Liver (tissue), 9 donors: Measurements from ENCODE around the gene FBN3. TPM values are rescaled to one million over a fixed set of nuclear protein-coding genes. Genes with fewer than 3 reads are reported as not detected.

Source experiments
- DNase-seq: peaks from one replicate; pipeline ENCODE4 v3.0.0-alpha.2; 2017; ENCODE audit warnings: low spot score
- H3K27ac ChIP-seq, 2 donors: one replicate each; pipeline ENCODE4 v1.7.0; 2013; ENCODE audit warnings: inconsistent platforms in 2 of 2, low read length in 2 of 2, control low read depth in 1 of 2, low read depth in 1 of 2, mild to moderate bottlenecking in 1 of 2
- H3K27me3 ChIP-seq, 4 donors: one replicate each; pipeline versions ENCODE4 v1.6.1 to v1.7.0; 2013; ENCODE audit warnings: low read length in 3 of 4, inconsistent platforms in 1 of 4, mild to moderate bottlenecking in 1 of 4, moderate library complexity in 1 of 4; ENCODE audit not compliant: control insufficient read depth in 4 of 4, insufficient read depth in 4 of 4
- H3K36me3 ChIP-seq, 4 donors: one replicate each; pipeline versions ENCODE4 v1.6.1 to v1.7.0; 2013; ENCODE audit warnings: low read length in 3 of 4, mild to moderate bottlenecking in 3 of 4, low read depth in 1 of 4, moderate library complexity in 1 of 4; ENCODE audit not compliant: control insufficient read depth in 4 of 4, insufficient read depth in 3 of 4
- H3K4me1 ChIP-seq, 4 donors: one replicate each; pipeline versions ENCODE4 v1.6.1 to v1.7.0; 2013; ENCODE audit warnings: low read length in 3 of 4, mild to moderate bottlenecking in 3 of 4, moderate library complexity in 1 of 4; ENCODE audit not compliant: control insufficient read depth in 4 of 4, insufficient read depth in 4 of 4
- H3K4me3 ChIP-seq, 3 donors: one replicate each; pipeline versions ENCODE4 v1.6.1 to v1.7.0; 2013; ENCODE audit warnings: low read length in 3 of 3, control low read depth in 1 of 3, low read depth in 1 of 3, mild to moderate bottlenecking in 1 of 3
- H3K9ac ChIP-seq, 2 donors: one replicate each; pipeline ENCODE4 v1.7.0; 2013; ENCODE audit warnings: low read length in 2 of 2, mild to moderate bottlenecking in 2 of 2, moderate library complexity in 2 of 2, control low read depth in 1 of 2, low read depth in 1 of 2
- H3K9me3 ChIP-seq, 4 donors: one replicate each; pipeline versions ENCODE4 v1.6.1 to v1.7.0; 2013; ENCODE audit warnings: low read length in 3 of 4; ENCODE audit not compliant: control insufficient read depth in 4 of 4
- EGR1 ChIP-seq, 2 donors: IDR thresholded peaks; 2 replicates each; pipeline ENCODE4 v1.6.1; 2016 to 2018; ENCODE audit warnings: antibody characterized with exemption in 2 of 2, low read depth in 2 of 2
- FOXA1 ChIP-seq: IDR thresholded peaks from 2 replicates; pipeline ENCODE4 v1.6.1; 2016; ENCODE audit warnings: antibody characterized with exemption
- FOXA2 ChIP-seq: IDR thresholded peaks from 2 replicates; pipeline ENCODE4 v1.6.1; 2016; ENCODE audit warnings: antibody characterized with exemption
- GABPA ChIP-seq, 2 donors: IDR thresholded peaks in 1 of 2; conservative IDR thresholded peaks in 1 of 2; 2 replicates each; pipeline ENCODE4 v1.6.1; 2016; ENCODE audit warnings: antibody characterized with exemption in 2 of 2, mild to moderate bottlenecking in 1 of 2, moderate library complexity in 1 of 2
- HNF4A ChIP-seq, 2 donors: conservative IDR thresholded peaks; 2 replicates each; pipeline ENCODE4 v1.6.1; 2016; ENCODE audit warnings: antibody characterized with exemption in 2 of 2, mild to moderate bottlenecking in 2 of 2
- HNF4G ChIP-seq: IDR thresholded peaks from 2 replicates; pipeline ENCODE4 v1.6.1; 2016; ENCODE audit warnings: antibody characterized with exemption
- RAD21 ChIP-seq, 2 donors: IDR thresholded peaks; 2 replicates each; pipeline ENCODE4 v1.6.1; 2016; ENCODE audit warnings: antibody characterized with exemption in 2 of 2, mild to moderate bottlenecking in 2 of 2
- RXRA ChIP-seq, 2 donors: IDR thresholded peaks; 2 replicates each; pipeline ENCODE4 v1.6.1; 2017 to 2018; ENCODE audit warnings: antibody characterized with exemption in 2 of 2, mild to moderate bottlenecking in 1 of 2
- SP1 ChIP-seq: IDR thresholded peaks from 2 replicates; pipeline ENCODE4 v1.6.1; 2018; ENCODE audit warnings: antibody characterized with exemption, mild to moderate bottlenecking
- TAF1 ChIP-seq: conservative IDR thresholded peaks from 2 replicates; pipeline ENCODE4 v1.6.1; 2016; ENCODE audit warnings: antibody characterized with exemption, mild to moderate bottlenecking
- YY1 ChIP-seq: IDR thresholded peaks from 2 replicates; pipeline ENCODE4 v1.6.1; 2016; ENCODE audit warnings: antibody characterized with exemption, mild to moderate bottlenecking
- WGBS: extraction: QIAGEN DNeasy Blood & Tissue Kit; methylation state at CpG from one replicate; pipeline ENCODE4 v1.1.7; 2013; 5-methylcytosine and 5-hydroxymethylcytosine counted together
- polyA plus RNA-seq, 2 donors: library from polyadenylated mRNA; stranded (reverse) in 1 of 2; unstranded in 1 of 2; fragments of 200-250 nt in 1 of 2; fragments of >200 nt in 1 of 2; fragmentation: Nextera tagmentation in 1 of 2; extraction: Ambion mirVana in 1 of 2; gene quantifications; one replicate each; pipeline versions ENCODE4 v1.2.1 to v1.2.3, GENCODE V29; 2013 to 2015
- total RNA-seq, 2 donors: library from RNA; depleted of rRNA; stranded (reverse); fragments of >200 nt; gene quantifications; one replicate each; pipeline ENCODE4 v1.2.3, GENCODE V29; 2014
- TF ChIP-seq, protein P1 (sequence below): IDR thresholded peaks from 2 replicates; pipeline ENCODE4 v1.6.1; 2016; ENCODE audit warnings: antibody characterized with exemption
- TF ChIP-seq, protein P2 (sequence below): IDR thresholded peaks from 2 replicates; pipeline ENCODE4 v1.6.1; 2016; ENCODE audit warnings: antibody characterized with exemption, mild to moderate bottlenecking
- donor health status: healthy.
- donor health status: healthy.
- donor health status: healthy.
- donor health status: healthy.
- donor health status: healthy.

The FBN3 gene
- total and polyA plus RNA-seq, 4 donors: under 0.01 to 0.61 (median 0.08) TPM; not detected in 1

DNA sequence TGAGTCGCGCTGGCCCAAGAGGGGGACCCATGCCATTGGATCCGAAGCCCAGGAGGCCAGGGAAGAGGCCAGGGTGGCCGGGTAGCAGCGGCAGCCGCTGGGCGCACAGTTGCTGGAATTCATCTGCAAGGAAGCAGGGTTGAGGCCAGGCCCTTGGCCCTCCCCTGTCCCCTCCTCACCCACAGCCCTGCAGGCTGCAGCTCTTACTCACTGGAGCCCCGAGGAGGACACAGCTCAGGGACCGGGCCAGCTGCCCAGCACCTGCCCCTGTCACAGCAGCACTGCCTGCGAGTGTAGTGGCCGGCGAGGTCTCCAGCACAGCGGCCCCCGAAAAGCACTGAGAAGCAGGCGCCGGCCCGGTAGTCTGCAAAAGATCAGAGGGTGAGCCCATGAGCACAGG, 11.2 kb downstream of the FBN3 start:
- H3K27me3 ChIP-seq: no peaks in the 10 kb centered on the region
- no peaks in the 10 kb centered on the region for H3K36me3 ChIP-seq
- no peak overlapping the region for H3K4me3 ChIP-seq
- no peaks in the 10 kb centered on the region for H3K9me3 ChIP-seq
- H3K4me1 ChIP-seq: no peaks in the 10 kb centered on the region
- H3K27ac ChIP-seq: no peak overlapping the region
- 90% methylated on average over 17 of the region's 17 CpGs for WGBS
- H3K9ac ChIP-seq: no peak overlapping the region
- no peak for TF ChIP-seq GABPA (IDR thresholded peaks at IDR 0.05 in 1 of 2, conservative IDR thresholded peaks at IDR 0.05 in 1 of 2)
- TF ChIP-seq FOXA2: no peak
- TF ChIP-seq, protein P1, sequence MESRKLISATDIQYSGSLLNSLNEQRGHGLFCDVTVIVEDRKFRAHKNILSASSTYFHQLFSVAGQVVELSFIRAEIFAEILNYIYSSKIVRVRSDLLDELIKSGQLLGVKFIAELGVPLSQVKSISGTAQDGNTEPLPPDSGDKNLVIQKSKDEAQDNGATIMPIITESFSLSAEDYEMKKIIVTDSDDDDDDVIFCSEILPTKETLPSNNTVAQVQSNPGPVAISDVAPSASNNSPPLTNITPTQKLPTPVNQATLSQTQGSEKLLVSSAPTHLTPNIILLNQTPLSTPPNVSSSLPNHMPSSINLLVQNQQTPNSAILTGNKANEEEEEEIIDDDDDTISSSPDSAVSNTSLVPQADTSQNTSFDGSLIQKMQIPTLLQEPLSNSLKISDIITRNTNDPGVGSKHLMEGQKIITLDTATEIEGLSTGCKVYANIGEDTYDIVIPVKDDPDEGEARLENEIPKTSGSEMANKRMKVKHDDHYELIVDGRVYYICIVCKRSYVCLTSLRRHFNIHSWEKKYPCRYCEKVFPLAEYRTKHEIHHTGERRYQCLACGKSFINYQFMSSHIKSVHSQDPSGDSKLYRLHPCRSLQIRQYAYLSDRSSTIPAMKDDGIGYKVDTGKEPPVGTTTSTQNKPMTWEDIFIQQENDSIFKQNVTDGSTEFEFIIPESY: no peak
- no peak for TF ChIP-seq HNF4A (conservative IDR thresholded peaks at IDR 0.05)
- TF ChIP-seq RXRA (IDR thresholded peaks at IDR 0.05): no peak
- no peak for TF ChIP-seq HNF4G
- TF ChIP-seq TAF1: no peak
- TF ChIP-seq, protein P2, sequence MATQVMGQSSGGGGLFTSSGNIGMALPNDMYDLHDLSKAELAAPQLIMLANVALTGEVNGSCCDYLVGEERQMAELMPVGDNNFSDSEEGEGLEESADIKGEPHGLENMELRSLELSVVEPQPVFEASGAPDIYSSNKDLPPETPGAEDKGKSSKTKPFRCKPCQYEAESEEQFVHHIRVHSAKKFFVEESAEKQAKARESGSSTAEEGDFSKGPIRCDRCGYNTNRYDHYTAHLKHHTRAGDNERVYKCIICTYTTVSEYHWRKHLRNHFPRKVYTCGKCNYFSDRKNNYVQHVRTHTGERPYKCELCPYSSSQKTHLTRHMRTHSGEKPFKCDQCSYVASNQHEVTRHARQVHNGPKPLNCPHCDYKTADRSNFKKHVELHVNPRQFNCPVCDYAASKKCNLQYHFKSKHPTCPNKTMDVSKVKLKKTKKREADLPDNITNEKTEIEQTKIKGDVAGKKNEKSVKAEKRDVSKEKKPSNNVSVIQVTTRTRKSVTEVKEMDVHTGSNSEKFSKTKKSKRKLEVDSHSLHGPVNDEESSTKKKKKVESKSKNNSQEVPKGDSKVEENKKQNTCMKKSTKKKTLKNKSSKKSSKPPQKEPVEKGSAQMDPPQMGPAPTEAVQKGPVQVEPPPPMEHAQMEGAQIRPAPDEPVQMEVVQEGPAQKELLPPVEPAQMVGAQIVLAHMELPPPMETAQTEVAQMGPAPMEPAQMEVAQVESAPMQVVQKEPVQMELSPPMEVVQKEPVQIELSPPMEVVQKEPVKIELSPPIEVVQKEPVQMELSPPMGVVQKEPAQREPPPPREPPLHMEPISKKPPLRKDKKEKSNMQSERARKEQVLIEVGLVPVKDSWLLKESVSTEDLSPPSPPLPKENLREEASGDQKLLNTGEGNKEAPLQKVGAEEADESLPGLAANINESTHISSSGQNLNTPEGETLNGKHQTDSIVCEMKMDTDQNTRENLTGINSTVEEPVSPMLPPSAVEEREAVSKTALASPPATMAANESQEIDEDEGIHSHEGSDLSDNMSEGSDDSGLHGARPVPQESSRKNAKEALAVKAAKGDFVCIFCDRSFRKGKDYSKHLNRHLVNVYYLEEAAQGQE: no peak
- no peak for TF ChIP-seq YY1
- no peak for DNase-seq

- H3K27me3 ChIP-seq: no peaks in the 10 kb centered on the region
- H3K4me3 ChIP-seq: no peak overlapping the region
- H3K27ac ChIP-seq: no peak overlapping the region
- WGBS: 95% methylated on average over 1 of the region's 1 CpG
- no peaks in the 10 kb centered on the region for H3K9me3 ChIP-seq
- no peak for DNase-seq
- no peak overlapping the region for H3K9ac ChIP-seq
- TF ChIP-seq FOXA1: no peak
- TF ChIP-seq RAD21 (IDR thresholded peaks at IDR 0.05): no peak
- TF ChIP-seq, protein P1: no peak
- no peak for TF ChIP-seq EGR1 (IDR thresholded peaks at IDR 0.05; ENCODE audit: low read depth in 2 of 2)
- TF ChIP-seq TAF1: no peak
- no peak for TF ChIP-seq SP1
- TF ChIP-seq, protein P2: no peak
- no peak for TF ChIP-seq FOXA2
- no peak for TF ChIP-seq HNF4A (conservative IDR thresholded peaks at IDR 0.05)
- no peak for TF ChIP-seq YY1
- H3K4me1 ChIP-seq: no peaks in the 10 kb centered on the region
- no peaks in the 10 kb centered on the region for H3K36me3 ChIP-seq
Measured at GRCh38 chr19:8137425-8137824, 12.0 kb downstream of the FBN3 start.
